Measurements from ENCODE around the gene CHRNB2.

DNA sequence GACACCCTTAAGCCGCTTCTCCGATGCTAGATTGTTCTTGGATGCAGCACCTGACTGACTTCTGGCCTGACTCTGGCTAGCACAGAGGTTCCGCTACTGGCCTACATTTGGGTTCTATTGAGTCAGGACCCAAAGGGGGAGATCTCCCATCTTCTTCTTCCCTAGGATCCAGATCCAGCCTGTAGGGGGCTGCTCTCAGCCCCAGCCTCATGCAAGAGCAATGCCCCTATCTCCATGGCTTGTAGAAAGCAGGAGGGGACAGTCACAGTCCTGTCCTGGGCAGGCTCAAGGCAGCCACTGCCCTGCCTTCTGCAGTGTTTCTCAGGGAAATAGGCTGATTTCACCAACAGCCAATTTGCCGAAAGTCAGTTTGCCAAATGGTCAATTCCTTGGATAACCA, 46.7 kb downstream of the CHRNB2 start:
- TF ChIP-seq CTCF (IDR thresholded peaks at IDR 0.05) (no peak), POLR2A (IDR thresholded peaks at IDR 0.05) (no peak)

All from lower leg skin (tissue), 3 donors.